Left ventricle myocardium inferior (tissue), 1 donor: ENCODE measurements around the gene SART1. TPM values are rescaled to one million over a fixed set of nuclear protein-coding genes. Genes with fewer than 3 reads are reported as not detected.

Experiments used
- DNase-seq: peaks from one replicate; pipeline ENCODE4 v3.0.0-alpha.2; 2020
- H3K27ac ChIP-seq: fragments of 200-600 bp; replicated peaks from 2 replicates; pipeline ENCODE4 v1.8.0; 2021
- H3K27me3 ChIP-seq: fragments of 200-600 bp; 2 replicates; pipeline ENCODE4 v1.8.0; 2021; ENCODE audit warnings: low read depth
- H3K36me3 ChIP-seq: fragments of 200-600 bp; 2 replicates; pipeline ENCODE4 v1.8.0; 2021
- H3K4me1 ChIP-seq: fragments of 200-600 bp; 2 replicates; pipeline ENCODE4 v1.8.0; 2021
- H3K4me3 ChIP-seq: fragments of 200-600 bp; 2 replicates; pipeline ENCODE4 v1.8.0; 2021; ENCODE audit warnings: mild to moderate bottlenecking, moderate library complexity
- H3K9me3 ChIP-seq: fragments of 200-600 bp; replicated peaks from 2 replicates; pipeline ENCODE4 v1.8.0; 2021
- CTCF ChIP-seq: fragments of 200-600 bp; IDR thresholded peaks from 2 replicates; pipeline ENCODE4 v1.8.0; 2021; ENCODE audit warnings: antibody characterized with exemption, mild to moderate bottlenecking, borderline replicate concordance
- intact Hi-C: fragments of 100-400 bp; cut with micrococcal nuclease; formaldehyde crosslinking; loops from one replicate; pipeline ENCODE4 v1.11.0; 2022
- total RNA-seq: library from RNA; stranded (reverse); fragmentation: NEBNext Ultra II Directional; extraction: Animal tissue kit (Norgen Biotek cat#: 25700); gene quantifications from one replicate; pipeline ENCODE4 v1.2.1, GENCODE V29; 2021
- donor health status: DM: no; HTN: yes; CAD: no; lungs with severe emphysema.

SART1 gene
- total RNA-seq, 1 donor from 2014 or later, result 30.7 TPM

GRCh38 chr11:65927904-65928397, 33.6 kb upstream of the SART1 start:
- Histone ChIP-seq H3K4me3 (no peak overlapping the region), H3K27ac (no peak overlapping the region), H3K36me3 (peaks cover 5% of the 10 kb centered on the region), H3K27me3 (no peaks in the 10 kb centered on the region), H3K9me3 (no peaks in the 10 kb centered on the region), H3K4me1 (no peaks in the 10 kb centered on the region)
- no peak for DNase-seq
- TF ChIP-seq CTCF, result no peak
- intact Hi-C loops, result no loop called here

- peaks cover 5% of the 10 kb centered on the region for H3K27me3 ChIP-seq
- no peak for DNase-seq
- intact Hi-C loops, result no loop called here
- no peak overlapping the region for H3K4me3 ChIP-seq
- no peak for TF ChIP-seq CTCF
- H3K9me3 ChIP-seq, result no peaks in the 10 kb centered on the region
- no peak overlapping the region for H3K27ac ChIP-seq
- no peaks in the 10 kb centered on the region for H3K36me3 ChIP-seq
- H3K4me1 ChIP-seq, result no peaks in the 10 kb centered on the region
These were observed 32.9 kb upstream of the SART1 start for GRCh38 chr11:65928667-65929066.

- no peaks in the 10 kb centered on the region for H3K9me3 ChIP-seq
- no peak for TF ChIP-seq CTCF
- H3K27me3 ChIP-seq, result peaks cover 22% of the 10 kb centered on the region
- H3K36me3 ChIP-seq, result no peaks in the 10 kb centered on the region
- no peak for DNase-seq
- no peak overlapping the region for H3K27ac ChIP-seq
- no peaks in the 10 kb centered on the region for H3K4me1 ChIP-seq
- intact Hi-C loops, result no loop called here
- no peak overlapping the region for H3K4me3 ChIP-seq
These were observed 29.6 kb upstream of the SART1 start for GRCh38 chr11:65931773-65932557.

GRCh38 chr11:65932558-65932919, 29.0 kb upstream of the SART1 start:
- Histone ChIP-seq H3K4me1 (no peaks in the 10 kb centered on the region), H3K36me3 (no peaks in the 10 kb centered on the region), H3K9me3 (no peaks in the 10 kb centered on the region), H3K27ac (no peak overlapping the region), H3K4me3 (no peak overlapping the region), H3K27me3 (peaks cover 28% of the 10 kb centered on the region)
- no peak for DNase-seq
- intact Hi-C loops, result no loop called here
- no peak for TF ChIP-seq CTCF

- peaks cover 41% of the 10 kb centered on the region for H3K27me3 ChIP-seq
- DNase-seq, result no peak
- no peak overlapping the region for H3K27ac ChIP-seq
- no peaks in the 10 kb centered on the region for H3K9me3 ChIP-seq
- H3K4me1 ChIP-seq, result no peaks in the 10 kb centered on the region
- no peak for TF ChIP-seq CTCF
- H3K4me3 ChIP-seq, result no peak overlapping the region
- intact Hi-C loops, result no loop called here
- H3K36me3 ChIP-seq, result no peaks in the 10 kb centered on the region
These were observed 27.5 kb upstream of the SART1 start for GRCh38 chr11:65934014-65934413.
